Ishikawa (cell line): ENCODE data around the gene SMAP1.

Experiments used
- CEBPB ChIP-seq: IDR thresholded peaks from 2 replicates; pipeline ENCODE4 v1.6.1; 2012
- CREB1 ChIP-seq: IDR thresholded peaks from 2 replicates; pipeline ENCODE4 v1.6.1; 2012; ENCODE audit warnings: low read depth
- EGR1 ChIP-seq: IDR thresholded peaks from 2 replicates; pipeline ENCODE4 v1.6.1; 2012
- EP300 ChIP-seq: IDR thresholded peaks from 2 replicates; pipeline ENCODE4 v1.6.1; 2012; ENCODE audit warnings: borderline replicate concordance
- FOXM1 ChIP-seq: IDR thresholded peaks from 2 replicates; pipeline ENCODE4 v1.6.1; 2012; ENCODE audit warnings: low read depth, borderline replicate concordance
- MAX ChIP-seq: IDR thresholded peaks from 2 replicates; pipeline ENCODE4 v1.6.1; 2012
- NFIC ChIP-seq: IDR thresholded peaks from 2 replicates; pipeline ENCODE4 v1.6.1; 2012
- RAD21 ChIP-seq: IDR thresholded peaks from 2 replicates; pipeline ENCODE4 v1.6.1; 2012; ENCODE audit warnings: low read depth
- REST ChIP-seq: IDR thresholded peaks from 2 replicates; pipeline ENCODE4 v1.6.1; 2012; ENCODE audit warnings: low read depth, mild to moderate bottlenecking
- TAF1 ChIP-seq: IDR thresholded peaks from 2 replicates; pipeline ENCODE4 v1.6.1; 2012; ENCODE audit warnings: low read depth, mild to moderate bottlenecking
- TCF12 ChIP-seq: IDR thresholded peaks from 2 replicates; pipeline ENCODE4 v1.6.1; 2012; ENCODE audit warnings: low read depth
- TEAD4 ChIP-seq: IDR thresholded peaks from 2 replicates; pipeline ENCODE4 v1.6.1; 2012
- USF1 ChIP-seq: IDR thresholded peaks from 2 replicates; pipeline ENCODE4 v1.6.1; 2012
- YY1 ChIP-seq: IDR thresholded peaks from 2 replicates; pipeline ENCODE4 v1.6.1; 2012; ENCODE audit warnings: low read depth
- ZBTB7A ChIP-seq: IDR thresholded peaks from 2 replicates; pipeline ENCODE4 v1.6.1; 2012; ENCODE audit warnings: low read depth

Gene SMAP1

GRCh38 chr6:70734979-70735378 is 67.3 kb downstream of the SMAP1 start:
- TF ChIP-seq TEAD4 (no peak), MAX (no peak), TAF1 (no peak), TCF12 (no peak), CEBPB (no peak), RAD21 (no peak), EP300 (no peak), USF1 (no peak), YY1 (no peak)

- TF ChIP-seq USF1: no peak
- no peak for TF ChIP-seq TAF1
- no peak for TF ChIP-seq TCF12
- TF ChIP-seq EP300: no peak
- TF ChIP-seq CREB1: no peak
- TF ChIP-seq RAD21: no peak
Observed at GRCh38 chr6:70735513-70735912, 67.8 kb downstream of the SMAP1 start.

- no peak for TF ChIP-seq NFIC
Observed at GRCh38 chr6:70738028-70738427, 70.3 kb downstream of the SMAP1 start.

- TF ChIP-seq CEBPB (no peak), MAX (no peak), ZBTB7A (no peak), REST (no peak), USF1 (no peak), NFIC (no peak), EP300 (no peak), RAD21 (no peak), CREB1 (no peak), EGR1 (no peak), FOXM1 (no peak)
Observed at GRCh38 chr6:70739534-70739933, 71.9 kb downstream of the SMAP1 start.

GRCh38 chr6:70753870-70754380 is 86.2 kb downstream of the SMAP1 start:
- no peak for TF ChIP-seq TEAD4
- no peak for TF ChIP-seq RAD21

- TF ChIP-seq TAF1: no peak
- no peak for TF ChIP-seq MAX
- no peak for TF ChIP-seq EGR1
- no peak for TF ChIP-seq NFIC
- TF ChIP-seq TCF12: no peak
- no peak for TF ChIP-seq YY1
- TF ChIP-seq CEBPB: no peak
- TF ChIP-seq REST: no peak
- TF ChIP-seq ZBTB7A: no peak
- no peak for TF ChIP-seq USF1
- TF ChIP-seq CREB1: no peak
- no peak for TF ChIP-seq TEAD4
- no peak for TF ChIP-seq RAD21
- TF ChIP-seq EP300: no peak
- no peak for TF ChIP-seq FOXM1
Observed at GRCh38 chr6:70758883-70759282, 91.2 kb downstream of the SMAP1 start.
